LHCN-M2 (cell line): ENCODE measurements around the gene CELF2. TPM values are rescaled to one million over a fixed set of nuclear protein-coding genes. Genes with fewer than 3 reads are reported as not detected.

Experiments used
- DNase-seq: peaks from one replicate; pipeline ENCODE4 v3.0.0-alpha.2; 2012; ENCODE audit warnings: low read depth
- total RNA-seq: library from RNA; depleted of rRNA; stranded (reverse); fragments of >200 nt; gene quantifications from 2 replicates; pipeline ENCODE4 v1.2.3, GENCODE V29; 2014

Gene CELF2
- total RNA-seq, 1 experiment from 2014 or later = 68.1 TPM

DNA sequence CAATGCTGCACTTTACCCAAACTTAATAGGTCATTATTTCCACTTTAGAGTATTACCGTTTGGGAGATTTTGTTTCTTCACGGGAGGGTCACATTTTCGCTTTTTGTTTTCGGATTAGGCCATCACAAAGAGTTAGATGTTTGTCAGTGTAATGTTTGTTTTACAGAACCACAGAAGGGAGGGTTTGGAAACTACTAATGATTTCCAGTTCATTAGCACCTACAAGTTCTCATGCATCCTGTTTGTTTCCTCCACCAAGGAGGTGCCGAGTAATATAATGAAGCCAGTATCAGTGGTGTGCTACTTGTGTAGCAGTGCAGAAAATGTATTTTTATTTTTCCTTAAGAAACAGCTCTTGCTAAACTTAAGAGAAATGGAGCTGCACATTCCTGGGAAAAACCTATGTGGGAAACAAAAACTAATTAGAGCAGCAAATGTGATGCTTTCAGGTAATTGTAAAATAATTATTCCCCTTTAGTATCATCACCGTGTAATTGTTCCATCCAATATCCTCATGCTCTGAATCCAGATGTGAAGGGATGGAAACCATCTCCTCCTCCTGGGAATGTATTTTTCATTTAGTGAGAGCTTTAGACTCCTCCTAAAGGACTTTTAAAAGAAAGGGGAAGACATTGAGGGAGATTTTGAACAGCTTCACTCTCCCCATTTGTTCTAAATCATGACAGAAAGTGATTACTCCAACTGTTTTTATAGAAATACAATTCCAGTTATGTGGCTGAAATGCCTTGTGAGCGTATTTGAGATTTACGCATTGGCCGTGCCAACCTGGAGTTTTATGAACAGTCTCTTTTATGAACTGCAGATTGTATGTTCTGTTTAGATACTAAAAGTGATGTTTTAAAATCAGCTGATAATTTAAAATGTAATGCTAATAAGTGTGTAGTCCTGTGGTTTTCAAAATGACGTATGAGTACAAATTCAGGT lies 5.6 kb downstream of the CELF2 start:
- DNase-seq = no peak

DNA sequence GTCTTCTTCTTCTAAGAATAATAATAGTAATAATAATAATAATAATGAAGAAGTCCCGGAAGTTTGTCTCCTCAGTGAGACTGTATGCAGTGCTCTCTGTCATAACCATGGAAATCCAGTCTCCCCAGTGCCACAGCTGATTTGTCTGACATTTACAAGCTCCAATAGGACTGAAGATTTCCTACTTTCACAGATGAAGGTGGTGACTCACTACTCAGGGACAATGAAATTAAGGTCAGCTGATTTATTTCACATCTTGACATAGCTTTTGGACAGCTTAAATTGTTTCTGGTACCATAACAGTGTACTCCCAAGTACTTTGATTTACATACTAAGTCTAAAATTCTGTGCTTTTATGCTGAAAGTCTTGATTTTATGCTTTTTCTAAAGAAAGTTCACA lies 6.9 kb downstream of the CELF2 start:
- peak; percentile 92 for DNase-seq

DNA sequence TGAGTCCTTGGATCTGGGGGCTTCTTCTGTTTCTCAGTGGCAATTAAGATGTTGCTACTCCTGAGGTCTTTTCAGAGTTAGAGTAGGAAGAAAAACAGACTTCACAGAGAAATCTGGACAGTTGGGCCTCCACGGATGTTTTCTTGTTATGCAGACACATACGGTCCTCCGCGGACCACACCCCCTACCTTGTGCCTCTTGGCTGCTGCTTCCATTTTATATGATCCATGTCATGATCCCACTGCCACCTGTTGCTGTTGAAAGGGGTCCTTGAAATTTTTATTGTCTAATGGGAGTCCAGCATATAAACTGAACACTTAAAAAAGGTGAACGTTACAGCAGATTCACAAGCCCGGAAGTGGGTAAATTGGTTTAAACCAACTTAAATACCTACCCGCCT lies 8.3 kb downstream of the CELF2 start:
- DNase-seq = no peak

DNA sequence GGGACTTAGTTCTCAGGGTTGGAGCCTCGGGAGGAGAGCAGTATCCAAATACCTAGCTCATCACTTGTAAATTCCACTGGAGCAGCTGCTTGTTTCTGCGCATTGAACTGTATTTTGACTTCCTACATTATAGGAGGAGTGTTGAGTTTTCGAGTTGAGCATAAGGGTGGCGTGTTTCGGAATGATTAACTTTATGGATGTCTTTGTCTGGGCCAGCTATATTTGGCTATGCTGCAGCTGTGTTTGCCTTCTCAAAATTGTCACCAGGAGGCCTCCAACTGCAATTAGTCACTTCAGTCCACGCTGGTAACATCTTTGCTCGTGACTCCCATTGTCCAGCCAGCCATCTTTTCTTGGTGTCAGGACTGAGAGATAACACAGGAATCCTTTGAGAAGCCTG lies 9.1 kb downstream of the CELF2 start:
- DNase-seq = peak; percentile 95

DNA sequence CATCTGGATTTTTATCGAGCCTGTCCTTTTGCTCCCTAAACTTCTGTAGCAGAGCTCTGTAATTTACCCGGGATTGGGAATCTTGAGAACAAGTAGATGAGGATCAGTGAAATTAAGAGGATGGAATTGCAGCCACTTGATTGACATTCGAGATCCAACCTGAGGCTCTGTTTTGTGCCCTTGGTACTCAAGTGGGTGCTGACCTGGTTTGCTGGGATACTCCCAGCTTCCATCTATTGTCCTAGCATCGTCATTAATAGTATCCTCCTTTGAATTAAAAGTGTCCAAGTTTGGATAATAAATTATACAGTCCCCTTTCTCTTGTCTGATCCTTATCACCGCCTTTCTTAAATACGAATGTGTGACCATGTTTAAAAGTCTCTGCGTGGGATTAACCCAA lies 17.1 kb downstream of the CELF2 start:
- DNase-seq = no peak

DNA sequence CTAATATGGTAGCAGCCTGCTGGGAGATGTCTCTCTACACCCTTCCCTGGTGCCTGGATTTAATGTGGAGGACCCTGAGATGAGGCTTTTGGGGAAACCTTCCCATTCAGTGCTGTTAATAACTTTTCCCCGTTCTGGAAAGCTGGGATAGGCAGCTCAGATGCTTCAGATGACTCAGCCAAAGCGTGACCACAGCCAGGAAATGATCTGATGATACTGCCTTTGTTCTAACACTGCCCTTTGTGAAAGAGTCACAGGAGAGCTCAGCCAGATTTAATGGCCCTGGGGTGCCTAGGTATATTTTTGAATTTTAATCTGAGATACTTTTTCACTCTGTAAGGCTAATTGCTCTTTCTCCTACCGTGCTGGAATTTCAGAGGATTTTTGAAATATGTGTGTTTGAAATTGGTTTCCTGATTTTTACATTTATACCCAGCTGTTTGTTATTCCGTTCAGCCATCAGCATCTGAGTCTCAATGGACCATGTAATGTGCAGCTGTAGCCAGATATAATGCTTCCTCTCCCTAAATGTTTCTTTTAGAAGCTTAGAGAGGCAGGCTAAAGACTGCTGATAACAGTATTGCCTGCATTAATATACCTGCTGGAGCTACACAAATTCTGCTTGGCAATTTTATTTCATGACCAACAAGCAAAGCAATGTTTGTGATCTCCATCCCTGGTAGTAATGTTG lies 17.8 kb downstream of the CELF2 start:
- DNase-seq = peak; percentile 93

DNA sequence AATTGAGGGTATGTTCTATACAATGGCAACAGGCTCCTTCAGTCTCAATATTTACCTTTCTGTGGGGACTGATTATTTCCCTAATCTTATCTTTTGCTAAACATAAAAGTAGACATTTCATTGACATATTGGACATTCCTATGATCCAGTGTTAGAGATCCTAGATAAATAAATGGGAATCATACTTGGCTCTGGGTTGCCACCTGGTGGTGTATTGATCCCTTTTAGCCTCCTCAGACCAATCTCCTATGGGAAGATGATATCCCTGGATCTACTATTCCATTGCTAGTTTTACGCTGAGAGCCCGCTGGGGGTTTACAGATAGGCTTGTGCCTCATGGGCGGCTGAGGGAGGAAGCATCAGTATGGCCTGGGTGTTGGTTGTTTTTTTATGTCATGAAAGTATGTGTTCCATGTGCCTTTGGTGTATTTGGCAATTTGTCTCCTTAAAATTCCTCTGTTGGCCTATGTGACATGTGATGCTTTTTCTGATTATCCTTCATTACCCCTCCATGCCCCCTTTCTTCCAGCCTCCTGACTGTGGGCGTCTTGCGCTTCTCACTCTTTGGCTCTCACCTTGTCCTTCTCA lies 18.8 kb downstream of the CELF2 start:
- peak; percentile 61 for DNase-seq

DNA sequence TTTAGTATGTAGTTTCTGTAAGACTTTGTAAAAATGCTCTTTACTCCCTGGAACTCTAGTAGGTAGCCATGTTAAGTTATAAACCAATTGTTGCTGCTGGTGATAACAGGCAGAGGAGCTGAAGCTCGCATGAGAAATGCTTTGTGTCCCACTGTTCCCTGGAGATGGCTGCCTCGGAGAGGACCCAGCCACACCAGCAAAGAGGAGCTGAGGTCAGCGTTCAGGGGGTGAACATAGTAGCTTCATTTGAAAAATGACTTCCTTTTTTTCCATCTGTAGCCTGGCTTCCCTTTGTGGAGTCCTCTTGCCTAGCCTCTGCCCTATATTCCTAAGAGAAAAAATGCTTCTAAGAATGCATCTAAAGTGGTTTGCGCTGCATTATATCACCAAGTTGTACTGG lies 20.3 kb downstream of the CELF2 start:
- no peak for DNase-seq

DNA sequence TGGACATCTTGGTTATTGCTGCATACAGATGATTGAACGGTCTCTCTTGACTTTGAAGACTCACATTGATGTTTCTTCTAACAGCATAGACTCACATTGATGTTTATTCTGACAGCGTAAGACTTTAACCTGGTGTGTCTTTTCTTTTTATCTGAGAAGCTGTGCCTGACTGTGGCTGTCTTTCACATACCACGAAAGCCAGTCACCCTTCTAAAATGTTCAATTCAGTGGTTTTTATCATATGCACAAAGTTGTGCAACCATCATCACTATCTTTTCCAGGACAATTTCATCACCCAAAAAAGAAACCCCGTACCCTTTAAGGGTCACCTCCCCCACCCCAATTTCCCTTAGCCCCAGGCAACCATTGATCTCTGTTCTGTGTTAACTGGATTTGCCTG lies 24.7 kb downstream of the CELF2 start:
- peak; percentile 64 for DNase-seq

DNA sequence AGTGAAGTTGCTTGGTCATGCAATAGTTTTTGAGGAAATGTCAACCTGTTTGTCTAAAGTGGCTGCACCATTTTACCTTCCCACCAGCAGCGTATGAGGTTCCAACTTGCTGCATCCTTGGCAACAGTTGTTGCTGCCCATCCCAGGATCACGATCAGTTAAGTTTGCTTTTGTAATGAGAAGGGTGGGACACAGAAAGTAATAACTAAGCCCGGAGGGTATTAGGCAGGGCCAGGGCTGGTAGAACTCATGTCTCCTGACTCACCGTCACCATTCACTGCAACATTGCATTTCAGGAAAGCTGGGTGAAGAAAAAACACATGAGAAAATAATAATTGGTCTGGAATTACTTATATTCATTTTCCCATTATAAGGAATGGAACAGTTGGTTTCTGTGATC lies 25.4 kb downstream of the CELF2 start:
- no peak for DNase-seq

DNA sequence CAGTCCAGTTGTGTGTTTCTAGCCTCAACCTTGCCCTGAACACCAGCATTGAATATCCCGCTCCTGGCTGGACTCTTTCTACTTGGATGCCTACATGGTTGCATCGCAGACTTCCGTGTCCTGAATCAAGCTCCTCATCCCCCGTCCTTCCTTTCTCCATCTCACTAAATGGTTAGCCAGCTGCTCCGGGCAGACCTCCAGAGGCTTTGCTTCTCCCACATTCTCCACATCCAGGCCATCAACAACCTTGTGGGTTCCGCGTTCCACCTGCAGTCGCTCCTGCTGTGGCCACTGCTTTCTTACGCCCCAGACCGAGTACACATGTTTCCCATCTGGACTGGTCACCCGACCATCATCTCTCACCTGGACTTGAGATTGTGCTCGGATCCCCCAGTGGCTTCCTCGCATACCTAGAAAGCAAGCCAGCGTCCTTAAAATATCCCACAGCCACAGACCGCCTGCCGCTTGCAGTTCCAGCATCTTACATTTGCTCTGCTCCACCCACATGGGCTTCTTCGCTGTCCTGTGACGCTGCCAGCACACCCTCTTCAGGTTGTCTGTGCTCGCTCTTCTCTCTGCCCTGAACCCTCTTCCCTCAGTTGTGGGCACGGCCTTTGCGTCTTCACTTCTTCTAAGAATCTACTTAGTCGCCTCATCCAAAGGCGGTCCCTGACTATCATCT lies 25.9 kb downstream of the CELF2 start:
- no peak for DNase-seq

DNA sequence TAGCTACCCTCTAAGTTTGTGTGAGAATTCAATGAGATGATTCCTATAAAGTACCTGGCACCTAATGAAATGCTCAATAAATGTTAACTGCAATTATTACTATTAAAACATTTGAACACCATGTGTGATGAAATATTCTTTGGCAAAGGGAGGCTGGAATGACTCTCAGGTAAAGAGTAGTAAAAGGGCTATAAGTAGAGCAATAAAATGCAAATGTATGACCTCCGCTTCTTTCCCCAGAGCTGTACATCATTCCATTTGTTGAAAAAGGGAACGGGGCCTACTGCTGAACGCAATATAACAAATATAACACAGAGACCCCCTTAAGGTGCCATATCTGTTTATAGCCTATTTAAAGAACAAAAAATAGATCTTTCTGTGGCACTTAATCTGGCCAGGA lies 27.8 kb downstream of the CELF2 start:
- no peak for DNase-seq

DNA sequence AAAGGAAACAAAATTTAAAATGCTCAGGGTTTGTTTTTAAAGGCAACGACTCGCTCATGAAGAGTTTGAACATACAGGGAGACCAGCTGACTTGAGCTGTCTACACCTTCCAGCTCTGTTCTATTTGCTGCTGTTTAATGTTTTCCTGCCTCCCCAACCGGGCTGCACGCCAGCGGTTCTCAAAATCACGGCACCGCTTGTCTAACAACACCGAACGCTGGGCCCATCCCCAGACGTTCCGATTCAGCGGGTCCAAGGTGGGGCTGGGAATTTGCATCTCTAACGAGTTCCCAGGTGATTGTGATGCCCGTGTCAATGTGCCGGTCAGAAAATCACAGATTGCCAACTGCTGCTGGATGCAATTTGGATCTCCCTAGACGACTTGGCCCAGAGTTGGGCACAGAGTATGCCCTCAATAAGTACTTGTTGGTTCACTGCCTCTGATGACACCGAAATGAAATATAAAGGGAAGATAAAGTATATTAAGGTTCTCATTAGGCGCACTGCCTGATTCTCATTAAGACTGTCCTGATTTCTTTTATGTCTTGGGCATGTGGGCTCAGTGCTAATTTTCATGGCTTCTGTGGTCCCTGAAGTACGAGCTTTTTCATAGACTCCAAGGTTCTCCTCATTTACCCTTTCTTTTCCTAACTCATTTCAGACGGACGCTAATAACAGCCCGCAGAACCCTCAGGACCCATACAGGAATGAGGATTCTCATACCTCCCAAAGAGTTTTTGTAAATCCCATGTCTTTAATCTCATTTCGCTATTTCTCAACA lies 28.5 kb downstream of the CELF2 start:
- DNase-seq = no peak

DNA sequence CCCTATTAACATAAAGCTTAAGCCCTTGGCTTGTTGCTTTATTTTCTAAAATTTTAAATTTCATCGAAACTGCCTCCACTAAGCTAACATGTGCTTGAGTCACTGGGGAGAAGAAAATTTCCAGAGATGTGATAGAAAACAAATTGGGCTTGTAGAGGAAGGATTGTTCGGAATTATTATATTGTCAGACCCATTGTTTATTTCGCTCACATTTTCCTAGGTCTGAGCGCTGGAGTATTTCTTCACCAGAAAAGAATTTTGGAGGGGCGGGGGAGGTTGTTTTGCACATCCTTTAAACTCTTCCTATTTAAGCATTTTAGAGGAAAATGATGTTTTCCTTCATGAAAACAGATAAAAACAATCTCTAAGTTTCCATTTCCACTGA lies 29.1 kb downstream of the CELF2 start:
- no peak for DNase-seq

DNA sequence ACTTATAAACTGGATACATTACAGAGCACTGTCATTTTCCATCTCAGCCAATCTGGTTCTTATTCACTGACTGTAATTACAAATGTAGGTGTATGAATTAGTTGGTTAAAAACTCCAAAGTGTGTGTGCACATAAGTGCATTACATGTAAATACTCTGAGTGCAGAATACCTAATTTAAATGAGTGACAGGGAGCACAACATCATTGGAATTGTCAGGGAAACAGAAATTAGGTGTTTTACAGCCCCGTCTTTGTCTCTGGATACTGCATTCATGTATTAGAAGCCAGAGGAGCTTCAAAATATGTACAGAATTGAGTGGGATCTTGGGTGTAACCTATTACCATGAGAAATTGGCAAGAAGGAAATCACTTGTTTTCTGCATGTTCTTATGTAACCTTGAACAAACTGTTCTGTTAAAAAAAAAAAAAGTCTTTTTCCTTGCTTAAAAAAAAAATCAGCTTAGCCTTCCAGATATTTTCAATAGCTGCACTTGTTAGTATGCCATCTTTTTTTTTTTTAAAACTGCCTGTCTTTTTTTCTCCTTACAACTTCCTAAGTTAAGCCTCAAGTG lies 31.1 kb downstream of the CELF2 start:
- DNase-seq = no peak

DNA sequence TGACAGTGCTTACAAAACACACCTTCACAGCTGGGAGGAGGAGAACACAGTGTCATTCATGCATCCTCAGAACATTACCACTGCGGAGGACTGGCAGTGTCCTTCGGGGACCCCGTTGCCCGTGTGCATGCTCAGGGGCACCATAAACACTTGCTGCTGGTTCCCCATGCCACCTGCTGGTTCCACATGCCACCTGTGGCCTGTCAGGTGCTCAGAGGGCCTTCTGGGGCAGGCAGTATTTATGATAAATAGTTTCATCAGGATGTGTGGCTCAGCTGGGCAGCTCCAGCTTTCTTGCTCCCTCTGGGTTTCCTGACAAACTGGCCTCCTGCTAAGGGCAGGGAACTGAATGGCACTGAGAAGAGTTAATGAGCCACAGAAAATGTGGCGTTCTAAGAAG lies 32.1 kb downstream of the CELF2 start:
- DNase-seq = no peak

DNA sequence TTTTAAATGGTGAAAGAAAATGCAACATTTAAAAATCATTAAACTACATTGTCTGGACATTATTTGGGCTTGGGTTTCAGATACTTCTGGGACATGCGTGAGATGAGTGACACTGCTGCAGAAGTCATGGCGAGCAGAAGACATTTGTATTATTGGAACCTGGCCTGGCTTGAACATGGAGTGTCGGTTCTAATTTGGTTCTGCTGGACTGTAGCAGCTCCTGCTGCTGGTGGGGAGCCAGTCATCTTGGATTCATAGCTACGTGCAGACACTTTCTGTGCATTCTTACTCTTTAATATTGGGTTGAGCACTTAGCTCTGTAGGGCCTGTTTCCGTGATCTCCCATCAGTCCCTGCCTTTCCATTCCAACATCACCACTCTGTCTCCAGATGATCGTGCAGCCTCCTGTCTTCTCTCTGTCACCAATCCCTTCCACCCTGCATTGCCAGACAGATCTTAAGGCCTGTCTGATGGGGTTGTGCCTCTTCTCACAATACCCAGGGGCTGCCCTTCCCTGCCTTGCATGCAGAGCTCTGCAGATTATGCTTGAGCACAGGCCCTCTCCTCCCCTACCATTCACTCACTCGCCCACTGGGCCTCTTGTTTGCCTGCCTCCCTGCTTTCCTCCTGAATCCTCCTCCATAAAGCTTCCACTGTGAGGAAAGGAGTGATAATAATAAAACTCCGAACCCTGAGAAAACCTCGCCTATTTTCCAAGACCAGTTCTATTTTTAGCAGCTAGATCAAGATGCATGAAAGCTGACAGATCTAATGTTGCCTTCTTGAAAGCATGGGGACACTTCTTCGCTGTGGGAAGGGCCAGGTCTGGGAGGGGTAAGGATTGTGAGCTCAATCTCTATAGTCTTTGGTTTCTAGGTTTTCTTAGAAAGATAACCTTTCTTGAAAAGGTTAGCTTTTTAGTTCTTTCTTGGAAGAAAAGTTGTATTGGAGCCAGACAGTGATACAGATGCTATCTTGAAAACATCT lies 32.9 kb downstream of the CELF2 start:
- DNase-seq = no peak

DNA sequence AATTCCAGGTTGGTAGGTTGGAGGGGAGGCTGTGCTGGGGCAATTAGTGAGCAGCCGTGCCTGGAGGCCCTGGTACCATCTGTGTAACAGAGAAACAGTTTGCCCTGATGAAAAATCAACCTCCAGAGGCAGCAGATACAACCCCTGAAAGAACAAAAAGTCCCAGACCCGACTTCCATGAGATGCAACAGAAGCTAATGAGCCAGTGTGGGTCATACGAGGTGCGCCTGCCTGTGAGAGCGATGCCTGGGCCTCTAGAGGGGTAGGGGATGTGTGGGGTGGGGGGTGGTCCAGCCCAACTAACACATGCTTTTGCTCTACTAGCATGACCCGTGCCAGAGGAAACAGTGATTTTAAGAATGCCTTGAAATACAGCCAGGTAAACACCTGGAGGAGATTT lies 39.3 kb downstream of the CELF2 start:
- no peak for DNase-seq

DNA sequence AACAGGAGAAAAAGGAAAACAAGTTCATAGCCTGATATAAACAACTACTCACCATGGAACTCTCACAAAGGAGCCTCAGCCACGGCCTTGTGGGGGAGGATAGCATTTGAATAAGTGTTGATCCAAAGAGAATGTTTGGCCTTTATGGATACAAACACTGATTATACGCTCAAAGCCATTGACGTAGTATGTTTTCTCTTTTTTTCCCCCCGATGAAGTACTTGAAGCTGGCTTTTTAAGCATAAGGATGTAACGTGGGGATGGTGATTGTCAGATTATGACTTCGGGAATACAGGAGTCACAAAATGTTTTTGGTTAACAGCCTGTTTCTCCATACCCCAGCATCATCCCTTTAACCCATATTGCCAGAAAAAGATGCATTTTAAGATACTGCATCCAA lies 39.8 kb downstream of the CELF2 start:
- DNase-seq = no peak

DNA sequence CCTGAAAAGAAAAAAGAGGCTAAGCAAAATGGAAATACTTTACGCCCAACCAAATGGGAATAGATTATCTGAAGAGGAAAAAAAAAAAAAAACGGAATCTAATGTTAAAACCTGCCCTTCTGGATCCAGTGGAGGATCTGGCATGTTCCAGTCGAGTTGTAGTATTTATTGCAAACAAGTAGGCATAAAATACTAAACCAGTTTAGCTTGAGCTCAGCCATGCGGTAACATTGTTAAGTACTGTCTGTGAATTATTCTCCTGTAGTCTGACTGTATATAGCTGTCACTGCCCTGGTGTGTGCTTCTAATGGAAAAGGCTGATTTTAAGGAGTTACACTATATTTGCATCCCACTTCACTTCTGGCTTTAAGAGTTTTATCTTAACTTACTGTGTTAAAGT lies 40.3 kb downstream of the CELF2 start:
- DNase-seq = no peak
